Stimulated activated CD4-positive, alpha-beta T cell treated with anti-CD3 and anti-CD28 coated beads, Interleukin-12 subunit alpha, Interleukin-12 subunit beta, amount 100 ng/mL, for 4 hours (primary cell): ENCODE measurements around the gene SLC12A6.

ENCODE experiments used
- DNase-seq: peaks from one replicate; pipeline ENCODE4 v3.0.0-alpha.2; 2020

Gene SLC12A6

GRCh38 chr15:34327906-34328305, 9.7 kb downstream of the SLC12A6 start:
- DNase-seq = no peak

DNA sequence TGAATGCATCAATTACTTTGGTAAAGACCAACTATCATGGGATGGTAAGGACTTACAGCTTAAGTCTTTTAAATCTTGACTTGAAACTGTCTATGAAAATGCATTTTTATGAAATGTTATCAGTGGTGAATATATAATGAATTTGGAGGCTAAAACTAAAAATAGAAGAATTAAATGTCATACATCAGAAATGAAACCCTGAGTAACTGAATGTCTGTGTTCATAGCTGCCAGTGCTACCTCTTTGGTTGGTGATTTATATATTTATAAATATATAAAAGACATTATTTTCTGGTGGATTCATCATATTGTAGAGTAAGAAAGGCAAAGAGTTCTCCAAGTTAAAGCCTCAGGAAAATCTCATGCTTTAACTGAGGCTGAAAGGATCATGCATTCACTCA, 12.2 kb downstream of the SLC12A6 start:
- no peak for DNase-seq

- DNase-seq = no peak
Observed at GRCh38 chr15:34324933-34325332, 12.6 kb downstream of the SLC12A6 start.

- no peak for DNase-seq
Observed at GRCh38 chr15:34323217-34323616, 14.4 kb downstream of the SLC12A6 start.

GRCh38 chr15:34318277-34319079, 19.1 kb downstream of the SLC12A6 start:
- no peak for DNase-seq

DNA sequence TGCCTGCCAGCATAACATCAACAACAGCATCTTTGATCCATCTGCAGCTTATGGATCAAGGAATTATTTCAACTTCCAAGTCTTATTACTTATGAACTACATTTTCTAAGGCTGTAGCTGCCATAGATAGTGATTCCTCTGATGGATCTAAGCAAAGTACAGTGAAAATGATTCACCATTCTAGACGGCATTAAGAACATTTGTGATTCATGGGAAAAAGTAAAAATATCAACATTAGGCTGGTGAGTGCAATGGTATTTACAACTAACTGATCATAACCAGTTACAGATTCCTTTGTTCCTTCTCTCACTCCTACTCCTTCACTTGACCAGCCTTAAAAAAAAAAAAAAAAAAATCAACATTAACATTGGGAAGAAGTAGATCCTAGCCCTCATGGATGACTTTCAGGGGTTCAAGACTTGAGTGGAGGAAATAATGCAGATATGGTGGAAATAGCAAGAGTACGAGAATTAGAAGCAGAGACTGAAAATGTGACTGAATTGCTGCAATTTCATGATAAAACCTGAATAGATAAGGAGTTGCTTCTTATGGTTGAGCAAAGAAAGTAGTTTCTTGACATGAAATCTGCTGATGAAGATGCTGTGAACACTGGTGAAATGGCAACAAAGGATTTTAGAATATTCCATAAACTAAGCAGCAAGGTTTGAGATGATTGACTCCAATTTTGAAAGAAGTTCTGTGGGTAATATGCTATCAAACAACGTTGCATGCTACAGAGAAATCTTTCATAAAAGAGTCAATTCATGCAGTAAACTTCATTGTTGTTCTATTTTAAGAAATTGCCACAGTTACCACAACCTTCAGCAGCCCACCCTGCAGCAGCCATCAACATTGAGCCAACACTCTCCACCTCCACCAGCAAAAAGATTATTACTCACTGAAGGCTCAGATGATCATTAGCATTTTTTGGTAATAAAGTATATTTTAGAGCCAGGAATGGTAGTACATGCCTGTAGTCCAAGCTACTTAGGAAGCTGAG, 22.8 kb downstream of the SLC12A6 start:
- DNase-seq = no peak

GRCh38 chr15:34311563-34311962, 26.0 kb downstream of the SLC12A6 start:
- DNase-seq = no peak

GRCh38 chr15:34304613-34305012, 33.0 kb downstream of the SLC12A6 start:
- DNase-seq = no peak

DNA sequence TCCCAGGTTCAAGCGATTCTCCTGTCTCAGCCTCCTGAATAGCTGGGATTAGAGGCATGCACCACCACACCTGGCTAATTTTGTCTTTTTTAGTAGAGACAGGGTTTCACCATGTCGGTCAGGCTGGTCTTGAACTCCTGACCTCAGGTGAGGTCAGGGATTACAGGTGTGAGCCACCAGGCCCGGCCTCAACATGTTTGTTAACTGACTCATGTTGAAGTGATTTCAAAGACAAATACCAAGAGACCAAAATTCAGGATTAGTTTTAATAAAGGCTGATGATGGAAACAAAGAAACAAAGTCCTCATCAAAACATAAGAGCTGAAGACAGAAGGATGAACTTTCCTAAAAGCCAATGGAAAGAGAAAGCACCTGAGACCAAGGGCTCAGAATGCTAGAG, 36.5 kb downstream of the SLC12A6 start:
- no peak for DNase-seq

- no peak for DNase-seq
Observed at GRCh38 chr15:34297059-34297458, 40.5 kb downstream of the SLC12A6 start.

DNA sequence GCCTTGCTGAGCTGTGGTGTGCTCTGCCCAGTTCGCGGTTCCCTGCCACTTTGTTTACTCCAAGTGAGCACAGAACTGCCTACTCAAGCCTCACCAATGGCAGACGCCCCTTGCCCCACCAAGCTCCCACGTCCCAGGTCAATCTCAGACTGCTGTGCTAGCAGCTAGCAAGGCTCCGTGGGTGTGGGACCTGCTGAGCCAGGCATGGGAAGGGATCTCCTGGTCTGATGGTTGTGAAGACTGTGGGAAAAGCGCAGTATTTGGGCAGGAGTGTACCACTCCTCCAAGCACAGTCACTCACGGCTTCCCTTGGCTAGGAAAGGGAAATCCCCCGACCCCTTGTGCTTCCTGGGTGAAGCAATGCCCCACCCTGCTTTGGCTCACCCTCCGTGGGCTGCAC, 45.0 kb downstream of the SLC12A6 start:
- no peak for DNase-seq

- DNase-seq = no peak
Observed at GRCh38 chr15:34284937-34285336, 52.6 kb downstream of the SLC12A6 start.

DNA sequence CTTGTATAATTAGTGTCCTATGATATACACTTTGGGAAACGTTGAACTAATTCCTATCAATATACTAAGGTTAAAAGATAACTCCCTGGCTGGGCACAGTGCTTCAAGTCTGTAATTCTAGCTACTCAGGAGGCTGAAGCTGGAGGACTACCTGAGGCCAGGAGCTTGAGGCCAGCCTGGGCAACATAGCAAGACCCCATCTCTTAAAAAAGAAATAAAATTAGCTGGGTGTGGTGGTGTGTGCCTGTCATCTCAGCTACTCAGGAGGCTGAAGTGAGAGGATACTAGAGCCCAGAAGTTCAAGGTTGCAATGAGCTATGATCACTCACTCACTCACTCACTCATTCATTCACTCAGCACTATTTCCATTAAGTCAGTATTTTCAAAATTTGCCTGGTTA, 55.2 kb downstream of the SLC12A6 start:
- DNase-seq = no peak

DNA sequence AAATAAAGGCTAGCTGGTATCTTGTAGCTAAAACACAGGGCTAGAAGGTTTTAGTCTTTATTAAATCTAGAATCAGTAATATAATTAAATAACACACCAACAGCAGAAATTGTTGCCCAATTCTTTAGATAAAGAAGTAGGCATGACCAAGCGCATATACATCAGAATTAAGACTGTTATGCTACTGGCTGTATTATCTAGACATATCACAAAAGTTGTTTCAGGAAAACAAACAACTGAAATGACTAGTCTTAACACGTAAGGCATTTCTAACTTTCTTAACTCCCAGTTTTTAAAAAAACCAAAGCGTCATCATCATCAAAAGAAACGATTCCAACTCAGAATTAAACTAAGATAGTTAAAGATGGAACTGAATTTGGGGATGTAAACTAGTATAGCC, 57.4 kb downstream of the SLC12A6 start:
- DNase-seq = no peak

GRCh38 chr15:34279368-34279767, 58.2 kb downstream of the SLC12A6 start:
- no peak for DNase-seq

DNA sequence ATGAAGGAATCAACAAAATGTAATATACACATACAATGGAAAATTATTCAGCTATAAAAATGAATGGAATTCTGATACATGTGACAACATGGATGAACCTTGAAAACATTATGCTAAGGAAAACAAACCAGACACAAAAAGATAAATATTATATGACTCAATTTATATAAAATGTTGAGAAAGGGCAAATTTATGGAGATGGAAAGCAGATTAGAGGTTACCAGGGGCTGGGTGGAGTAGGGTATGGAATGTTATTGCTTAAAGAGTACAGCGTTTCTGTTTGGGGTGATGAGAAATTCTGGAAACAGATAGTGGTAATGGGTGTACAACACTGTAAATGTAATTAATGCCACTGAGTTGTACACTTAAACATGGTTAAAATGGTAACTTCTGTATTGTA, 61.9 kb downstream of the SLC12A6 start:
- DNase-seq = no peak

DNA sequence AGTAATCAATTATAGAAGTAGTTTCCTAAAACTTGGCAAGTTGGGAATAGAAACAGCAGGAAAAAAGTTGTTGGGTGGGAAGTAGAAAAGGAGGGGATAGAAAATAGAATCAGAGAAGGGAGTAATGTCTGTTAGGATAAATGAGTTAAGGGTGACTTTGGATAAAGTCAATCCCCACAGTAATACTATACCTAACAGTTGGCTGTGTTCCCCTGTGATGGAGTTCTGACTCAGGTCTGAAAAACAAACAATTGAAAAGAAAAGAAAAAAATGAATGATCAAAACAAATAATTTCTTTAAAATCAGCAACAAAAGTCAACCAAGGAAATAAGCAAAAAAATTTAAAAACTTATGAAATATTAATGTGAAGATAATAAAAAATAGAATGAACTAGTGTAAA, 62.4 kb downstream of the SLC12A6 start:
- no peak for DNase-seq

- no peak for DNase-seq
Observed at GRCh38 chr15:34271493-34271892, 66.1 kb downstream of the SLC12A6 start.

DNA sequence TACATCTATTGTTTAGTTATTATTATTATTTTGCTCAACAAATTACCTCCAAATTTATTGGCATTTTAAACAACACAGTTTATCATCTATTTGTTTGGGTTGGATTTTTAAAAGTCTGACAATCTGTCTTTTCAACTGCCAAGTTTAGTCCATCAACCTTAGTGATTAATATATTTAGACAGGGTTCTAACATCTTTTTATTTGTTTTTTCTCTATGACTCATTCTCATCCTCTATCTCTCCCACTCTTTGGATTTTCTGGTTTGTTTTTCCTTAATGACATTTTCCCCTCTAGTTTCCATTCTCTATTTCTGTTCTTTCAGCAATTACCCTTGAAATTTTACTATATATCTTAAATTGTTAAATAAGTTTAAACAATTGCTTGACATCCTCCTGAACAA, 70.8 kb downstream of the SLC12A6 start:
- DNase-seq = no peak

DNA sequence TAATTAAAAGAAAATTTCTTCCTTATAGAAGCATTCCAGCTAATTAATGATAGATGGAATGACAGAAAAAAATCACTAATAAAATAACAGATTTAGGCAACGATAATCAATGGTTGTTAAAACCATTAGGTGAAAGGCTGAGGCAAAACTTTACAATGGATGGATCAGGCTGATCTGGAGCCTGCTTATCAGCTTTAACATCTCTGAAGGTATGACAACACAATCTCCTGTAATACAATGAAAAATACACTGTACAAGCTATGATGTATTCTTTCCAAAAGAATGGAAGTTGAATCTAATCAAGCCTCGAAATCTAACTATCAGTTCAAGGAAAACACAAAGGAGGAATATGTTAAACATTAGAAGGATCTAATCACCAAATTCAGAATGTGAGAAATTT, 73.5 kb downstream of the SLC12A6 start:
- no peak for DNase-seq

DNA sequence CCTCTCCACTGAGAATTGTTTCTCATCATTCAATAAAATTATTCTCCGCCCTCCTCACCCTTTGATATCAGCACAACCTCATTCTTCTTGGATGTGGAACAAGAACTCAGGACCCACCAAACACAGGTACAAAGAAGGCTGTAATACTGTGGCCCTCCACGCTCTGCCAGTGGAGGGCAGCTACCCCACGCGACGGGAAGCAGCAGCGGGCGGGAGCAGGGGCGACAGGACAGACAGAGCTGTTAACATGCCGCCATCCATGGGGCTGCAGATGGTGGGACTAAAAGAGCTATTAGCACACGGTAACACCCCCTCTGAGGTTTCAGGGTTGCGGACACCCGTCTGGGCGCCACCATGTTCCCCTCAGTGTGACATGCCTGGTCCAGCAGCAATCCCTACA, 75.2 kb downstream of the SLC12A6 start:
- no peak for DNase-seq

GRCh38 chr15:34259566-34259965, 78.0 kb downstream of the SLC12A6 start:
- DNase-seq = no peak

- DNase-seq = no peak
Observed at GRCh38 chr15:34258151-34258550, 79.4 kb downstream of the SLC12A6 start.

DNA sequence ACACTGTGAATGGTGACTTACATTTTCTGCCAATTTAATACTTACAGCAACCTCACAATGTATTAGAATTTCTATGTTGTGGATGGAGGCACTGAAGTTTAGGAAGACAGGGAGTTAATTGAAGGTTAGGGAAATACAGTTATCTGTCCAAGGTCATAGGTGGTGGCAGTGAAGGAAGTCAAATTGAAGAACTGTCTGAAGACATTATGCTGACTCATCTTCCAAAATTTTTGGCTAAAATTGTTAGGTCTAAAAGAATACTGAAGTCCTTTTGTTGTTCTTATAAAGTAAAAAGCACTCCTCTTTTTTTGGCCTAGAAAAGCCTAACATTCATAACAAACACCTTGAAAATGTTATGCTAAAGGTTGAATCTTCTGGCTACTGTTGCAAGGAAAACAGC, 85.0 kb downstream of the SLC12A6 start:
- no peak for DNase-seq
